GM23338 (cell line): Measurements from ENCODE around the gene CNTNAP5. TPM values are rescaled to one million over a fixed set of nuclear protein-coding genes. Genes with fewer than 3 reads are reported as not detected.

Source experiments
- ATAC-seq: fragments of 200-7000 bp; cut with Tn5 transposase; 3 replicates; pipeline ENCODE4 v1.9.1; 2020
- DNase-seq: peaks from one replicate; pipeline ENCODE4 v3.0.0-alpha.2; 2015; ENCODE audit warnings: low spot score
- H2AFZ ChIP-seq: fragments of 200-600 bp; sonication (generic); 2 replicates; pipeline ENCODE4 v1.8.0; 2016; ENCODE audit warnings: antibody characterized with exemption, mild to moderate bottlenecking, moderate library complexity
- H3F3A ChIP-seq: fragments of 200-600 bp; sonication (generic); replicated peaks from 2 replicates; pipeline ENCODE4 v1.8.0; 2017; ENCODE audit warnings: antibody characterized with exemption, mixed run types, low read depth
- H3K27ac ChIP-seq: fragments of 200-600 bp; sonication (generic); 2 replicates; pipeline ENCODE4 v1.6.1; 2016; ENCODE audit warnings: low read depth
- H3K27me3 ChIP-seq: fragments of 200-600 bp; sonication (generic); 2 replicates; pipeline ENCODE4 v1.8.0; 2016; ENCODE audit warnings: mild to moderate bottlenecking, mixed run types, moderate library complexity; ENCODE audit not compliant: insufficient read depth
- H3K36me3 ChIP-seq: fragments of 200-600 bp; sonication (generic); 2 replicates; pipeline ENCODE4 v1.8.0; 2016; ENCODE audit warnings: mild to moderate bottlenecking; ENCODE audit not compliant: insufficient read depth
- H3K4me1 ChIP-seq: fragments of 200-600 bp; sonication (generic); 2 replicates; pipeline ENCODE4 v1.8.0; 2016; ENCODE audit warnings: mild to moderate bottlenecking, moderate library complexity; ENCODE audit not compliant: insufficient read depth
- H3K4me2 ChIP-seq: fragments of 200-600 bp; sonication (generic); 2 replicates; pipeline ENCODE4 v1.7.1; 2017; ENCODE audit warnings: mixed run types
- H3K4me3 ChIP-seq: fragments of 200-600 bp; sonication (generic); 2 replicates; pipeline ENCODE4 v1.6.1; 2016; ENCODE audit warnings: mixed run types
- H3K79me2 ChIP-seq: fragments of 200-600 bp; sonication (generic); replicated peaks from 2 replicates; pipeline ENCODE4 v1.8.0; 2017; ENCODE audit warnings: mild to moderate bottlenecking; ENCODE audit not compliant: insufficient read depth
- H3K9me2 ChIP-seq: fragments of 200-600 bp; sonication (generic); 2 replicates; pipeline ENCODE4 v1.8.0; 2017; ENCODE audit not compliant: insufficient read depth
- H4K20me1 ChIP-seq: fragments of 200-600 bp; sonication (generic); replicated peaks from 2 replicates; pipeline ENCODE4 v1.8.0; 2017; ENCODE audit warnings: mild to moderate bottlenecking; ENCODE audit not compliant: insufficient read depth
- H3K27ac Mint-ChIP-seq: 2 replicates; pipeline ENCODE4 v1.8.0; 2020; ENCODE audit warnings: inconsistent platforms, mild to moderate bottlenecking, moderate library complexity, mixed read lengths
- H3K27me3 Mint-ChIP-seq: 3 replicates; pipeline ENCODE4 v1.8.0; 2022; ENCODE audit warnings: low read depth, mild to moderate bottlenecking, moderate library complexity, mixed read lengths, inconsistent platforms; ENCODE audit not compliant: insufficient read depth, poor library complexity
- H3K36me3 Mint-ChIP-seq: 3 replicates; pipeline ENCODE4 v1.8.0; 2021; ENCODE audit warnings: low read depth, mild to moderate bottlenecking, inconsistent platforms, moderate library complexity, mixed read lengths
- H3K4me1 Mint-ChIP-seq: 3 replicates; pipeline ENCODE4 v1.8.0; 2020; ENCODE audit warnings: mild to moderate bottlenecking, inconsistent platforms, mixed read lengths
- H3K4me3 Mint-ChIP-seq: 3 replicates; pipeline ENCODE4 v1.8.0; 2021; ENCODE audit warnings: moderate library complexity, mild to moderate bottlenecking, inconsistent platforms, mixed read lengths
- H3K9me3 Mint-ChIP-seq: 3 replicates; pipeline ENCODE4 v1.8.0; 2020; ENCODE audit warnings: moderate library complexity, mild to moderate bottlenecking, inconsistent platforms, mixed read lengths
- NANOG ChIP-seq: IDR thresholded peaks from 2 replicates; pipeline ENCODE4 v1.6.1; 2016; ENCODE audit warnings: antibody characterized with exemption, borderline replicate concordance
- REST ChIP-seq: IDR thresholded peaks from one replicate; pipeline ENCODE4 v1.6.1; 2018; ENCODE audit warnings: antibody characterized with exemption; ENCODE audit not compliant: unreplicated experiment
- STAT1 ChIP-seq: IDR thresholded peaks from one replicate; pipeline ENCODE4 v1.6.1; 2016; ENCODE audit warnings: antibody characterized with exemption; ENCODE audit not compliant: unreplicated experiment
- ZNF462 ChIP-seq: fragments of 250-450 bp; sonication (Bioruptor Pico); IDR thresholded peaks from 2 replicates; pipeline ENCODE4 v1.5.0; 2020; ENCODE audit warnings: mild to moderate bottlenecking, moderate library complexity
- polyA plus RNA-seq: library from polyadenylated mRNA; unstranded; fragments of >200 nt; fragmentation: Nextera tagmentation; extraction: Ambion mirVana; gene quantifications from 2 replicates; pipeline ENCODE4 v1.2.1, GENCODE V29; 2016
- total RNA-seq: library from RNA; depleted of rRNA; stranded (reverse); fragments of >200 nt; shearing (Covaris generic); gene quantifications from 2 replicates; pipeline ENCODE4 v1.2.3, GENCODE V29; 2014

The CNTNAP5 gene
- total and polyA plus RNA-seq, 2 experiments from 2014 or later: 0.49 to 0.50 TPM

- H3K4me3 Mint-ChIP-seq: no peak overlapping the region
- H3K36me3 Mint-ChIP-seq: no peaks in the 10 kb centered on the region
- H3K4me1 Mint-ChIP-seq: peaks cover 30% of the 10 kb centered on the region
- H4K20me1 ChIP-seq: no peaks in the 10 kb centered on the region
- H3K4me1 ChIP-seq: peaks cover 27% of the 10 kb centered on the region
- DNase-seq (peak; percentile 20), ATAC-seq (no peak; the same call in 2 of the 3 replicates)
- peak overlapping the region; percentile 68; the same call in 1 of the 2 replicates for H3K27ac ChIP-seq
- peak overlapping the region; percentile 59 for H3K27ac Mint-ChIP-seq
- H3K27me3 ChIP-seq: no peaks in the 10 kb centered on the region
- no peak overlapping the region for H2AFZ ChIP-seq
- H3K9me3 Mint-ChIP-seq: no peaks in the 10 kb centered on the region; the same call in 2 of the 3 replicates
- peak overlapping the region; percentile 54 for H3K4me2 ChIP-seq
- H3K27me3 Mint-ChIP-seq: no peaks in the 10 kb centered on the region
- no peaks in the 10 kb centered on the region for H3K36me3 ChIP-seq
- H3K79me2 ChIP-seq: no peaks in the 10 kb centered on the region
- TF ChIP-seq STAT1 (no peak), ZNF462 (CRISPR knock-in tag) (no peak), REST (no peak), NANOG (peak; percentile 43; the same call in 1 of the 2 replicates)
- no peaks in the 10 kb centered on the region for H3F3A ChIP-seq
- no peak overlapping the region for H3K4me3 ChIP-seq
- H3K9me2 ChIP-seq: no peaks in the 10 kb centered on the region
Measured at GRCh38 chr2:124186801-124187200, 161.7 kb downstream of the CNTNAP5 start.
